Stimulated activated CD4-positive, alpha-beta T cell treated with anti-CD3 and anti-CD28 coated beads, TNF-alpha, amount 100 ng/mL, for 1 hour (primary cell): ENCODE measurements around the gene BAD.

ENCODE experiments used
- DNase-seq, 3 donors: peaks; one replicate each; pipeline ENCODE4 v3.0.0-alpha.2; 2020; ENCODE audit warnings: low read depth in 3 of 3, low spot score in 1 of 3

The BAD gene

GRCh38 chr11:64281957-64282770, 2.3 kb downstream of the BAD start:
- DNase-seq, result no peak

- DNase-seq, result no peak
These were observed 5.8 kb downstream of the BAD start for GRCh38 chr11:64278576-64279190.

- no peak for DNase-seq
These were observed 7.6 kb downstream of the BAD start for GRCh38 chr11:64276653-64277431.

GRCh38 chr11:64275841-64276240, 8.6 kb downstream of the BAD start:
- DNase-seq, result no peak

GRCh38 chr11:64275031-64275800, 9.2 kb downstream of the BAD start:
- no peak for DNase-seq

GRCh38 chr11:64269540-64270220, 14.8 kb downstream of the BAD start:
- DNase-seq, result peak; percentile 93 to 96 (median 95)

- peak in 1 of 3 donors; percentile 35 for DNase-seq
These were observed 15.4 kb downstream of the BAD start for GRCh38 chr11:64268893-64269539.

- no peak for DNase-seq
These were observed 16.2 kb downstream of the BAD start for GRCh38 chr11:64268025-64268892.

GRCh38 chr11:64267207-64267945, 17.1 kb downstream of the BAD start:
- no peak for DNase-seq

- no peak for DNase-seq
These were observed 18.1 kb downstream of the BAD start for GRCh38 chr11:64266339-64266738.

GRCh38 chr11:64265176-64266160, 19.0 kb downstream of the BAD start:
- DNase-seq, result no peak

GRCh38 chr11:64264371-64264852, 20.1 kb downstream of the BAD start:
- no peak for DNase-seq

GRCh38 chr11:64263947-64264317, 20.5 kb downstream of the BAD start:
- no peak for DNase-seq

- DNase-seq, result no peak
These were observed 21.2 kb downstream of the BAD start for GRCh38 chr11:64263021-64263946.

GRCh38 chr11:64262271-64263002, 22.0 kb downstream of the BAD start:
- no peak for DNase-seq
